ENCODE data around the gene SORCS2.
"Not testable (repeated sequence)": the region's sequence is repeated elsewhere in the genome, so short reads cannot be mapped to it uniquely, and the experiment has no call there.

Gene SORCS2

GRCh38 chr4:7598939-7599790 is 406.8 kb downstream of the SORCS2 start:
- TF ChIP-seq CTCF (IDR thresholded peaks at IDR 0.05; ENCODE audit: insufficient read depth, low read length, poor library complexity, severe bottlenecking): no peak
- H3K4me3 ChIP-seq (replicated peaks; ENCODE audit: low read depth, low read length): no peak overlapping the region
- DNase-seq (ENCODE audit: extremely low read depth, insufficient read length): no peak
- H3K27me3 ChIP-seq (replicated peaks; ENCODE audit: control insufficient read depth, insufficient read depth, low read length): no peaks in the 10 kb centered on the region
- H3K36me3 ChIP-seq (ENCODE audit: control insufficient read depth, insufficient read depth, low read length): no peaks in the 10 kb centered on the region

- Histone ChIP-seq H3K36me3 (ENCODE audit: control insufficient read depth, insufficient read depth, low read length) (no peaks in the 10 kb centered on the region), H3K27me3 (replicated peaks; ENCODE audit: control insufficient read depth, insufficient read depth, low read length) (no peaks in the 10 kb centered on the region), H3K4me3 (replicated peaks; ENCODE audit: low read depth, low read length) (no peak overlapping the region)
- TF ChIP-seq CTCF (IDR thresholded peaks at IDR 0.05; ENCODE audit: insufficient read depth, low read length, poor library complexity, severe bottlenecking): no peak
- DNase-seq (ENCODE audit: extremely low read depth, insufficient read length): no peak
Measured at GRCh38 chr4:7600247-7600646, 407.9 kb downstream of the SORCS2 start.

- not testable (repeated sequence) for DNase-seq (ENCODE audit: extremely low read depth, insufficient read length); H3K36me3 ChIP-seq (ENCODE audit: control insufficient read depth, insufficient read depth, low read length); H3K27me3 ChIP-seq (replicated peaks; ENCODE audit: control insufficient read depth, insufficient read depth, low read length); H3K4me3 ChIP-seq (replicated peaks; ENCODE audit: low read depth, low read length)
Measured at GRCh38 chr4:7602166-7602565, 409.8 kb downstream of the SORCS2 start.

DNA sequence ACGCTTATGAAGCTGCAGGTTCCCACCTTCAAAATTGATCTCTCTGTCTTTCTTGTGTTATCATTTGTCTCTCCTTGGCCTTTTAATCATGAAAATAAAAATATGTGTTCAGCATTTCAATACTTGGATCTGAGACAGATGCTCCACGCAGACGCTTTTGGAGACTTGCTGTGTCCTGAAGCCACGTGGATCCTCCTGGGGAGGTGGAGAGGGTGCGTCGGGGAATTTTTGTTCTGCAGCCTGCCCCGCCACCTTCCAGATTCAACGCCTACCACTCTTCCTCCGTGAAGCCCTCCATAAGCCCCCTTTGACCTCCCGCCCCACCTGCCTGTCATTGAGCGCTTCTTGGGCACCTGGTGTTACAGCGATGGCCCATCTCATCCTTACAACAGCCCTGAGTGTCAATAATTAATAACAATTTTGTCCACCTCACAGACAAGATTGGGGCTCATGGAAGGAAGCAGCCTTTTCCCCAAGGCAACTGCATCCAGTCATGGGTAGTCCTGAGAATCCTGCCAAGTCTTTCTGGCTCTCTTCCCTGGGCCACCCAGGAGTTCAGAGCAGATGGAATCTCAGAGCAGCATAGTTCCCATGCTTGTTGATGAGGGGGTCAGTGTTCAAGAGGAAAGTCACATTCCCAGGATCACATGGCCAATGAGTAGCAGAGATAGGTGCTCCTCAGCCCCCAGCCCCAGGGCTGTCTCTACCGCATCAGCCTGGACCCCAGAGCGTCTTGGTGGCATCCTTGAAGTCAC is 415.0 kb downstream of the SORCS2 start:
- Histone ChIP-seq H3K4me3 (replicated peaks; ENCODE audit: low read depth, low read length) (no peak overlapping the region), H3K36me3 (ENCODE audit: control insufficient read depth, insufficient read depth, low read length) (no peaks in the 10 kb centered on the region), H3K27me3 (replicated peaks; ENCODE audit: control insufficient read depth, insufficient read depth, low read length) (no peaks in the 10 kb centered on the region; the same call in 1 of the 2 replicates)
- no peak for TF ChIP-seq CTCF (IDR thresholded peaks at IDR 0.05; ENCODE audit: insufficient read depth, low read length, poor library complexity, severe bottlenecking)
- no peak for DNase-seq (ENCODE audit: extremely low read depth, insufficient read length)

DNA sequence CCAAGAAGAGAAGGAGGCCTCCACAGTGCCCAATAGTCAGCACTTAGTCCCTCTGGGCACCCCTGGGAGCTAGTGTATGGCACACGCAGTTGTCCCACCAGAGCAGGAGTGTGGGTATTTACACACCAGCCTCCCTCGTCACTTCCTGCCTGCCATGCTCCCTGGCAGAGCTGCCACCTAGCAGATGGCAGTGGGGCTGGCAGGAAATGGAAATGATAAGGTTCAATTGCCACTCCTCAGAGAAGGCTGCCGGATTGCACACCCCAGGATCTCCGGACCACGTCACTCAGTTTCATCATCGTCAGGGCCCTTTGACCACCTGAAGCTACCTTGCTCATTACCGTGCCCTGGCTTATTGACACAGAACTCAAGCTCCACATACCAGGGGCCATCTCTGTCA is 415.7 kb downstream of the SORCS2 start:
- H3K4me3 ChIP-seq (replicated peaks; ENCODE audit: low read depth, low read length): no peak overlapping the region
- no peaks in the 10 kb centered on the region for H3K36me3 ChIP-seq (ENCODE audit: control insufficient read depth, insufficient read depth, low read length)
- H3K27me3 ChIP-seq (replicated peaks; ENCODE audit: control insufficient read depth, insufficient read depth, low read length): no peaks in the 10 kb centered on the region; the same call in 1 of the 2 replicates
- TF ChIP-seq CTCF (IDR thresholded peaks at IDR 0.05; ENCODE audit: insufficient read depth, low read length, poor library complexity, severe bottlenecking): no peak
- no peak for DNase-seq (ENCODE audit: extremely low read depth, insufficient read length)

GRCh38 chr4:7609316-7609715 is 417.0 kb downstream of the SORCS2 start:
- Histone ChIP-seq H3K27me3 (replicated peaks; ENCODE audit: control insufficient read depth, insufficient read depth, low read length) (no peaks in the 10 kb centered on the region; the same call in 1 of the 2 replicates), H3K4me3 (replicated peaks; ENCODE audit: low read depth, low read length) (no peak overlapping the region), H3K36me3 (ENCODE audit: control insufficient read depth, insufficient read depth, low read length) (no peaks in the 10 kb centered on the region)
- DNase-seq (ENCODE audit: extremely low read depth, insufficient read length): no peak
- TF ChIP-seq CTCF (IDR thresholded peaks at IDR 0.05; ENCODE audit: insufficient read depth, low read length, poor library complexity, severe bottlenecking): no peak

Measured in GM06990 (cell line).